CD4-positive, alpha-beta T cell (primary cell): Measurements from ENCODE around the gene PPP2R5C. TPM values are rescaled to one million over a fixed set of nuclear protein-coding genes. Genes with fewer than 3 reads are reported as not detected.

ENCODE experiments used
- ATAC-seq: fragments of 200-7000 bp; cut with Tn5 transposase; one replicate; pipeline ENCODE4 v1.10.0; 2022; ENCODE audit warnings: mild to moderate bottlenecking; ENCODE audit not compliant: poor library complexity
- CTCF ChIA-PET: fragments of 350-600 bp; sonication (Branson Sonifier 250); formaldehyde crosslinking; loops from one replicate; lab custom pipeline; 2021; ENCODE audit warnings: antibody characterized with exemption, inconsistent platforms; lab: Charles Lee
- POLR2A ChIA-PET: fragments of 350-600 bp; sonication (Branson Sonifier 250); formaldehyde crosslinking; loops from one replicate; lab custom pipeline; 2021; ENCODE audit warnings: antibody characterized with exemption, inconsistent platforms; lab: Charles Lee
- DNase-seq, 14 experiments: peaks; one replicate each; pipeline ENCODE4 v3.0.0-alpha.2; 2013 to 2020; ENCODE audit warnings: mixed read lengths in 2 of 14
- H3K27ac ChIP-seq, 2 donors: one replicate each; pipeline versions ENCODE4 v1.5.1 to v1.7.0; 2013; ENCODE audit warnings: low read length in 2 of 2, low read depth in 1 of 2, mild to moderate bottlenecking in 1 of 2
- H3K27me3 ChIP-seq, 2 experiments: 1 replicate in 1 of 2; 2 replicates in 1 of 2; pipeline versions ENCODE4 v1.6.1 to v1.7.0; 2013; ENCODE audit warnings: low read length in 2 of 2, control low read depth in 1 of 2, mild to moderate bottlenecking in 1 of 2, moderate library complexity in 1 of 2; ENCODE audit not compliant: insufficient read depth in 2 of 2, control insufficient read depth in 1 of 2
- H3K36me3 ChIP-seq: one replicate; pipeline ENCODE4 v1.6.1; 2013; ENCODE audit warnings: low read length, control low read depth; ENCODE audit not compliant: insufficient read depth
- H3K4me1 ChIP-seq: one replicate; pipeline ENCODE4 v1.6.1; 2013; ENCODE audit warnings: low read length, control low read depth; ENCODE audit not compliant: insufficient read depth
- H3K4me3 ChIP-seq: one replicate; pipeline ENCODE4 v1.5.1; 2013; ENCODE audit warnings: mild to moderate bottlenecking, low read length, moderate library complexity
- H3K9me3 ChIP-seq, 2 experiments: 1 replicate in 1 of 2; 2 replicates in 1 of 2; pipeline versions ENCODE4 v1.6.1 to v1.7.0; 2013; ENCODE audit warnings: low read length in 2 of 2, mild to moderate bottlenecking in 2 of 2, control low read depth in 1 of 2, moderate library complexity in 1 of 2; ENCODE audit not compliant: control insufficient read depth in 1 of 2, insufficient read depth in 1 of 2
- H3K27ac Mint-ChIP-seq: one replicate; pipeline ENCODE4 v1.8.0; 2020; ENCODE audit warnings: mixed read lengths
- H3K27me3 Mint-ChIP-seq: one replicate; pipeline ENCODE4 v1.8.0; 2021; ENCODE audit warnings: mixed read lengths
- H3K36me3 Mint-ChIP-seq: one replicate; pipeline ENCODE4 v1.8.0; 2021; ENCODE audit warnings: low read depth, mixed read lengths
- H3K4me1 Mint-ChIP-seq: one replicate; pipeline ENCODE4 v1.8.0; 2021; ENCODE audit warnings: low read depth, mixed read lengths
- H3K4me3 Mint-ChIP-seq: one replicate; pipeline ENCODE4 v1.8.0; 2020; ENCODE audit warnings: mild to moderate bottlenecking, mixed read lengths
- H3K9me3 Mint-ChIP-seq: one replicate; pipeline ENCODE4 v1.8.0; 2020; ENCODE audit warnings: mixed read lengths
- intact Hi-C, 2 experiments: fragments of 100-400 bp; cut with DNase I in 1 of 2; cut with micrococcal nuclease in 1 of 2; formaldehyde crosslinking; loops; one replicate each; pipeline versions ENCODE4 v1.15.1 to v1.9.0; 2023 to 2025; cut with DNase I, micrococcal nuclease
- total RNA-seq, 174 experiments: library from RNA in 2 of 174; stranded (reverse) in 2 of 174; gene quantifications; one replicate each; pipeline ENCODE4 v1.2.3 and lab custom pipeline; 2021 to 2026
- TF ChIP-seq, protein P1 (sequence below): fragments of 200-600 bp; IDR thresholded peaks from one replicate; pipeline ENCODE4 v1.8.0; 2022; ENCODE audit warnings: antibody characterized with exemption, mild to moderate bottlenecking

PPP2R5C gene
- total RNA-seq, 2 experiments from 2014 or later: 463 to 487 TPM

DNA sequence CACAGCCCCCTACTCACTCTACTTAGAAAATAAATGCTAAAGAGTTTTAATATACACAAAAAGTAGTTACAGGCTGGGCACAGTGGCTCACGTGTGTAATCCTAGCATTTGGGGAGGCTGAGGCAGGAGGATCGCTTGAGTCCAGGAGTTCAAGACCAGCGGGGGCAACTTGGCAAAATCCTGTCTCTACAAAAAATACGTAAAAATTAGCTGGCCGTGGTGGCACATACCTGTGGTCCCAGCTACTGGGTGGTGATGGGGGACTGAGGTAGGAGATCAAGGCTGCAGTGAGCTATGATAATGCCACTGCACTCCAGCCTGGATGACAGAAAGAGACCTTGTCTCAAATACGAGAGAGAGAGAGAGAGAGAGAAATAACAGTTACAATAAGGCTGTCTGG lies 193.0 kb downstream of the PPP2R5C start:
- Histone ChIP-seq H3K4me1 (peaks cover 1% of the 10 kb centered on the region), H3K9me3 (no peaks in the 10 kb centered on the region), H3K4me3 (no peak overlapping the region), H3K36me3 (no peaks in the 10 kb centered on the region), H3K27ac (no peak overlapping the region), H3K27me3 (no peaks in the 10 kb centered on the region)
- Mint-ChIP-seq H3K27ac (no peak overlapping the region), H3K9me3 (no peaks in the 10 kb centered on the region), H3K36me3 (no peaks in the 10 kb centered on the region), H3K4me3 (no peak overlapping the region), H3K4me1 (peaks cover under 1% of the 10 kb centered on the region), H3K27me3 (no peaks in the 10 kb centered on the region)
- intact Hi-C loops: no loop called here
- ATAC-seq (no peak), DNase-seq (no peak)
- POLR2A ChIA-PET: no interaction called here
- CTCF ChIA-PET: interaction anchor here (0.7 kb wide), 1 partner anchor 509 kb away, joined by 3 read pairs; no protein-coding TSS in a partner anchor
- TF ChIP-seq, protein P1, sequence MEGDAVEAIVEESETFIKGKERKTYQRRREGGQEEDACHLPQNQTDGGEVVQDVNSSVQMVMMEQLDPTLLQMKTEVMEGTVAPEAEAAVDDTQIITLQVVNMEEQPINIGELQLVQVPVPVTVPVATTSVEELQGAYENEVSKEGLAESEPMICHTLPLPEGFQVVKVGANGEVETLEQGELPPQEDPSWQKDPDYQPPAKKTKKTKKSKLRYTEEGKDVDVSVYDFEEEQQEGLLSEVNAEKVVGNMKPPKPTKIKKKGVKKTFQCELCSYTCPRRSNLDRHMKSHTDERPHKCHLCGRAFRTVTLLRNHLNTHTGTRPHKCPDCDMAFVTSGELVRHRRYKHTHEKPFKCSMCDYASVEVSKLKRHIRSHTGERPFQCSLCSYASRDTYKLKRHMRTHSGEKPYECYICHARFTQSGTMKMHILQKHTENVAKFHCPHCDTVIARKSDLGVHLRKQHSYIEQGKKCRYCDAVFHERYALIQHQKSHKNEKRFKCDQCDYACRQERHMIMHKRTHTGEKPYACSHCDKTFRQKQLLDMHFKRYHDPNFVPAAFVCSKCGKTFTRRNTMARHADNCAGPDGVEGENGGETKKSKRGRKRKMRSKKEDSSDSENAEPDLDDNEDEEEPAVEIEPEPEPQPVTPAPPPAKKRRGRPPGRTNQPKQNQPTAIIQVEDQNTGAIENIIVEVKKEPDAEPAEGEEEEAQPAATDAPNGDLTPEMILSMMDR: no peak

DNA sequence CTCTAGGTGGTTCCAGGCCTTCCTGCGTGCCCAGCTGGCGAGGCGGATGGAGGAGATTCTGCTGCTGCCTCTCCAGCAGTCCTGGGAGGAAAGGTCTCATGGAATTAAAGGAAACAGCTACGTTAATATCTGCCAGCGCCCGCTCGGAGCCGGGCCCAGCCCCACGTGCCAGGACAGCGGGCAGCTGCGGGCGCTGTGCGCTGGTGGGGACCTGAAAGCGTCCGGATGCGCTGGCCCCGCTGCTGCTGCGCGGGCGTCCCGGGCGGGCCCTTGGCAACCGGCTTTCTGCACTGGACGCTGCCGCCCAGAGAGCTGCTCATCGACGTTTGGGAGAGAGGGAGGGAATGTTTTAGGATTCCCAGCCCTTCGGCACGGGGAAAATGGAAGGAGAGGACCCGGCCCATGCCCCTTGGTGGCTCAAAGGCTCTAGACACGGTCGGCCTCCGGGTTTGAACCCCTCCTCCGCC lies 194.2 kb downstream of the PPP2R5C start:
- Mint-ChIP-seq H3K4me1 (peaks cover 8% of the 10 kb centered on the region), H3K27me3 (no peaks in the 10 kb centered on the region), H3K9me3 (no peaks in the 10 kb centered on the region), H3K36me3 (no peaks in the 10 kb centered on the region), H3K27ac (no peak overlapping the region), H3K4me3 (no peak overlapping the region)
- TF ChIP-seq, protein P1: no peak
- no peak for ATAC-seq
- intact Hi-C loops: no loop called here
- Histone ChIP-seq H3K36me3 (no peaks in the 10 kb centered on the region), H3K9me3 (no peaks in the 10 kb centered on the region), H3K4me3 (no peak overlapping the region), H3K4me1 (peaks cover 9% of the 10 kb centered on the region), H3K27me3 (no peaks in the 10 kb centered on the region), H3K27ac (no peak overlapping the region)
- no peak for DNase-seq
- CTCF ChIA-PET: interaction anchor here (1.0 to 1.2 kb wide), 2 partner anchors 185 to 248 kb away, joined by 3 read pairs; no protein-coding TSS in a partner anchor
- POLR2A ChIA-PET: interaction anchor here (0.7 to 1.0 kb wide), 2 partner anchors 51 to 85 kb away, joined by 3 read pairs; no protein-coding TSS in a partner anchor

DNA sequence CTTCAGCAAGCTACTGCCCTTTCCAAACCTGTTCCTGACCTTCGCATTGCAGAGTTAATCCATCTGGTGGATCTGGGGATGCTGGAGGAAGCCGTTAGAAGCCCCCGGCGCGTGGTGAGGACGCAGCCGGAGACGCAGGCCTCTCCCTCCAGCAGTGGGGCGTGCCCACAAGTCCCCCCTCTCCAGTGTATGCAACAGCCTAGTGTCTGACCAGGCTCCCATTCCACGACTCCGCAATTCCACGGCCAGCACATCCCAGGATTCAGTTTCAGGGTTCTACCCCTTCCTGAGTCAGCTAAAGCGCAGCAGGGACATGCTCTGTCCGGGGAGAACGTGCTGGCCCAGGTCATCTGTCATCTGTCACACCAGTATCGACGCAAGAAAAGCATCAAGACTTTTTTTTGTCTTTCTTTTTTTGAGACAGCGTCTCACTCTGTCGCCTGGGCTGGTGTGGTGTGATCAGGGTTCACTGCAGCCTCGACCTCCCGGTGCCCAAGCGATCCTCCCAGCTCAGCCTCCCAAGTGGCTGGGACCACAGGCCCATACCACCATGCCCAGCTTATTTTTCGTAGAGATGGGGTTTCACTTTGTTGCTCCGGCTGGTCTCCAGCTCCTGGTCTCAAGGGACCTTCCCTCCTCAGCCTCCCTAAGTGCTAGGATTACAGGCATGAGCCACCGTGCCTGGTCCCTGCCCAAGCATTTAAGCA lies 194.8 kb downstream of the PPP2R5C start:
- Histone ChIP-seq H3K27ac (no peak overlapping the region), H3K27me3 (no peaks in the 10 kb centered on the region), H3K4me1 (peaks cover 15% of the 10 kb centered on the region), H3K36me3 (no peaks in the 10 kb centered on the region), H3K9me3 (no peaks in the 10 kb centered on the region), H3K4me3 (no peak overlapping the region)
- peaks cover 14% of the 10 kb centered on the region for H3K4me1 Mint-ChIP-seq
- no peaks in the 10 kb centered on the region for H3K27me3 Mint-ChIP-seq
- DNase-seq (no peak), ATAC-seq (no peak)
- H3K36me3 Mint-ChIP-seq: no peaks in the 10 kb centered on the region
- no peaks in the 10 kb centered on the region for H3K9me3 Mint-ChIP-seq
- intact Hi-C loops: no loop called here
- H3K4me3 Mint-ChIP-seq: no peak overlapping the region
- TF ChIP-seq, protein P1: no peak
- no peak overlapping the region for H3K27ac Mint-ChIP-seq
- CTCF ChIA-PET: interaction anchor here (1.0 to 1.2 kb wide), 2 partner anchors 186 to 249 kb away, joined by 3 read pairs; no protein-coding TSS in a partner anchor
- POLR2A ChIA-PET: interaction anchor here (0.7 to 1.0 kb wide), 2 partner anchors 52 to 84 kb away, joined by 3 read pairs; no protein-coding TSS in a partner anchor
